OCI-LY1 (cell line): ENCODE results near the gene LRRC36.

Experiments used
- CTCF ChIP-seq: fragments of 200-600 bp; sonication (generic), shearing (Covaris generic); IDR thresholded peaks from 2 replicates; pipeline ENCODE4 v1.5.1; 2017; ENCODE audit warnings: mild to moderate bottlenecking, antibody characterized with exemption, low read length, moderate library complexity, mixed read lengths
- EZH2 ChIP-seq: fragments of 200-600 bp; sonication (generic), shearing (Covaris generic); IDR thresholded peaks from 2 replicates; pipeline ENCODE4 v1.8.0; 2017; ENCODE audit warnings: borderline replicate concordance, mixed run types, mild to moderate bottlenecking, antibody characterized with exemption, low read length, moderate library complexity, mixed read lengths

- TF ChIP-seq CTCF (no peak), EZH2 (no peak)
Measured at GRCh38 chr16:67404740-67405226, 78.2 kb downstream of the LRRC36 start.
